Smooth muscle cell of the brain vasculature (primary cell): ENCODE measurements around the gene C2orf72.
"Not testable (repeated sequence)": the region's sequence is repeated elsewhere in the genome, so short reads cannot be mapped to it uniquely, and the experiment has no call there.

Experiments
- DNase-seq: peaks from one replicate; pipeline ENCODE4 v3.0.0-alpha.2; 2012; ENCODE audit warnings: low read depth, low spot score

Gene C2orf72

GRCh38 chr2:231037202-231037730 is at the start of gene C2orf72:
Gene C2orf72, plus strand, starts transcription at chr2:231037523. Its CDS starts 43 bp downstream, at chr2:231037566.
- DNase-seq: no peak

GRCh38 chr2:230989731-230990130 is 47.6 kb upstream of the C2orf72 start:
- DNase-seq: no peak

- no peak for DNase-seq
Observed at GRCh38 chr2:230990131-230990898, 47.0 kb upstream of the C2orf72 start.

GRCh38 chr2:230990899-230991150 is 46.5 kb upstream of the C2orf72 start:
- DNase-seq: no peak

GRCh38 chr2:230991598-230991997 is 45.7 kb upstream of the C2orf72 start:
- DNase-seq: no peak

- no peak for DNase-seq
Observed at GRCh38 chr2:230995821-230996220, 41.5 kb upstream of the C2orf72 start, which contains the start of gene SPATA3. Gene SPATA3, plus strand, starts transcription at chr2:230996121. Its CDS starts 113 bp downstream, at chr2:230996234.

- no peak for DNase-seq
Observed at GRCh38 chr2:230996661-230997060, 40.7 kb upstream of the C2orf72 start.

GRCh38 chr2:230998882-230999281 is 38.4 kb upstream of the C2orf72 start:
- no peak for DNase-seq

- DNase-seq: no peak
Observed at GRCh38 chr2:230999477-230999876, 37.8 kb upstream of the C2orf72 start.

- DNase-seq: no peak
Observed at GRCh38 chr2:231000211-231000904, 37.0 kb upstream of the C2orf72 start.

GRCh38 chr2:231001036-231001435 is 36.3 kb upstream of the C2orf72 start:
- no peak for DNase-seq

GRCh38 chr2:231001921-231002320 is 35.4 kb upstream of the C2orf72 start:
- DNase-seq: no peak

- no peak for DNase-seq
Observed at GRCh38 chr2:231002641-231003040, 34.7 kb upstream of the C2orf72 start.

GRCh38 chr2:231003186-231003585 is 34.1 kb upstream of the C2orf72 start:
- no peak for DNase-seq

GRCh38 chr2:231004930-231005329 is 32.4 kb upstream of the C2orf72 start:
- not testable (repeated sequence) for DNase-seq

- DNase-seq: no peak
Observed at GRCh38 chr2:231007286-231008098, 29.8 kb upstream of the C2orf72 start.

GRCh38 chr2:231008131-231008530 is 29.2 kb upstream of the C2orf72 start:
- no peak for DNase-seq

GRCh38 chr2:231009236-231009919 is 27.9 kb upstream of the C2orf72 start:
- no peak for DNase-seq

GRCh38 chr2:231010201-231010730 is 27.1 kb upstream of the C2orf72 start:
- DNase-seq: no peak

- DNase-seq: no peak
Observed at GRCh38 chr2:231011526-231011925, 25.8 kb upstream of the C2orf72 start.

- no peak for DNase-seq
Observed at GRCh38 chr2:231012463-231012862, 24.9 kb upstream of the C2orf72 start.
